GM19372 (cell line): Measurements from ENCODE around the gene C9orf50.

Experiments
- ATAC-seq: cut with Tn5 transposase; IDR thresholded peaks from one replicate; pipeline ENCODE4 v1.9.1; 2021; ENCODE audit warnings: mild to moderate bottlenecking, low read depth, moderate library complexity; ENCODE audit not compliant: unreplicated experiment

C9orf50 gene

DNA sequence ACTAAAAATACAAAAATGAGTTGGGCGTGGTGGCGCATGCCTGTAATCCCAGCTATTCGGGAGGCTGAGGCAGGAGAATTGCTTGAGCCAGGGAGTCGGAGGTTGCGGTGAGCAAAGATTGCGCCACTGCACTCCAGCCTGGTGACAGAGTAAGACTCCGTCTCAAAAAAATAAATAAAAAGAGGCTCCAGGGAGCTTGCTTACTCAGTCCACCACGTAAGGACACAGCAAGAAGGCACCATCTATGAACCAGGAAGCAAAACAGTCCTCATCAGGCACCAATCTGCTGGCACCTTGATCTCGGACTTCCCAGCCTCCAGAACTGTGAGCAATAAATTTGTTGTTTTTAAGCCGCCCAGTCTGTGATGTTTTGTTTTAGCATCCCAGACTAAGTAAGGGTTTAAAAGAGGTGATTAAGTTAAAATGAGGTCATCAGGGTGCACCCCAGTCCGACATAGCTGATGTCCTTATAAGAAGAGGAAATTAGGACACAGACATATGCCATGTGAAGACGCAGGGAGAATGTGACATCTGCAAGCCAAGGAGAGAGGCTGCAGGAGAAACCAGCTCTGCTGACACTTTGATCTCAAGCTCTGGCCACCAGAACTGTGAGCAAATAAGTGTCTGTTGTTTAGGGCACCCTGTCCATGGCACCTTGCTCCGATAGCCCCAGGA is 45.9 kb downstream of the C9orf50 start:
- no peak for ATAC-seq

DNA sequence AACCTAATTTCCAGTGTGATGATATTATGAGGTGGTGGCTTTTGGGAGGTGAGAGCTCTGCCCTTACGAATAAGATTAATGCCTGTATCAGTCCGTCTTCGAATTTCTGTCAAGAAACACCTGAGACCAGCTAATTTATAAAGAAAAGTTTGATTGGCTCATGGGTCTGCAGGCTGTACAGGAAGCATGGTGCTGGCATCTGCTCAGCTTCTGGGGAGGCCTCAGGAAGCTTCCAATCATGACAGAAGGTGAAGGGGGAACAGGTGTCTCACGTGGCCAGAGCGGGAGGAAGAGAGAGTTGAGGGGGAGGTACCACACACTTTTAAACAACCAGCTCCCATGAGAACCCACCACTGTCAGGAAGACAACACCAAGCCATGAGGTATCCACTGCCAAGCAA is 46.9 kb downstream of the C9orf50 start:
- no peak for ATAC-seq

DNA sequence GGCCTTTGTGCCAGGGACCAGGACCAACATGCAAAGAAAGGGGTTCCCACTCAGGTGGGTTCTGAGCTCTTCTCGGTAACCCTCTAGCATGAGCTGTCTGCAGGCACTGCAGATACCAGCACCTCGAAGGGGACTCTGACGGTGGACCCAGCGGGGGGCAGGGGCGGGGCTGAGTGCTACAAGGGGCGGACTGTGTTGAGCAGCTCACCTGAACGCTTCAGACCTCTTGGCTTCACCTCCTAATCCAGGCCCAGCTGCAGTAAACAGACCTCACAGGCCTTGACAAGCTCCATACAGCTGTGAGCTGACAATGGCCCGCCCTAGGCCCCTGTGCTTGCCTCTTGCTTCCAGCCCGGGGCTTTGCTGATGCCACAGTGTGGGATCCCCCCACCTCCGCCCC is 48.4 kb downstream of the C9orf50 start:
- no peak for ATAC-seq

- no peak for ATAC-seq
These were observed 48.9 kb downstream of the C9orf50 start for GRCh38 chr9:129572052-129572425.

GRCh38 chr9:129571298-129572051 is 49.4 kb downstream of the C9orf50 start:
- ATAC-seq, result no peak

DNA sequence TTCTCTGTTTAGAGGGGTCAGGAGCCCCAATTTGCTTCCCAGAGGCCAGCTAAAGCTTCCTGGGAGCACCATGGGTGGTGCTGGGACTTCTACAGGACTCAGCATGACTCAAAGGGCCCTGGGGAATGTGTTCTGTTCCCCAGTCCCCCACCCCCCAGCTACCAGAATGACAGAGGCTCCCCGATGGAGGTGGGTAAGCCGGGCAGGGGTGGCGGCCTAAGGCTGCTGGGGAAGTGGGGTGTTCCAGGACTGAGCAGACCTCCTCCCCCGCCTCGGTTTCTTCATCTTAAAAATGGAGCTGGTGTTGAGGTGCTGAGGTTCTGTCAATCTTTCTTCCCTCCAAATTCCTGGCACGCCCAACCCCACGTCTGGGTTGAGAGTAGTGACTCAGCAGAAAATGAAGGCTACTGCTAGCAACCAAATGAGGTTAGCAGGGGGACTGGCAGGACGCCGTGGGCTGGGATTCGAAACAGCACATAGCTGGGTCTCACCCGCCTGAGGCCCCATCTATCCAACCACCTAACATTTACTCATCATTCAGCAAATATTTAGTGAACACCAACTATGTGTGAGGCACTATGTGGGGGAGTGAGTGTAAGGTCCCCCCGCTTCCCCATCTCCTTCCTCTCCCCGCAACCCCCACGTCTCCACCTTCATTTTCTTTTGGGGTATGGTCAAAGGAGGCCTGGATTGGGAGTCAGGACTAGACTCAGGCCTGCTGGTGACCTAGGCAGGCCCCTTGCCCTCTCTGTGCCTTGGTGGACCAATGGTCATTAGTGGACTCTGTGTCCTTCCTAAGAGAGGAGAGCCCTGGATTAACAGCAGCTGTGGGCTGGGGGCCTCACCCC is 50.2 kb downstream of the C9orf50 start:
- ATAC-seq, result no peak

GRCh38 chr9:129569502-129570449 is 51.1 kb downstream of the C9orf50 start:
- no peak for ATAC-seq

- ATAC-seq, result no peak
These were observed 52.1 kb downstream of the C9orf50 start for GRCh38 chr9:129568560-129569501.

DNA sequence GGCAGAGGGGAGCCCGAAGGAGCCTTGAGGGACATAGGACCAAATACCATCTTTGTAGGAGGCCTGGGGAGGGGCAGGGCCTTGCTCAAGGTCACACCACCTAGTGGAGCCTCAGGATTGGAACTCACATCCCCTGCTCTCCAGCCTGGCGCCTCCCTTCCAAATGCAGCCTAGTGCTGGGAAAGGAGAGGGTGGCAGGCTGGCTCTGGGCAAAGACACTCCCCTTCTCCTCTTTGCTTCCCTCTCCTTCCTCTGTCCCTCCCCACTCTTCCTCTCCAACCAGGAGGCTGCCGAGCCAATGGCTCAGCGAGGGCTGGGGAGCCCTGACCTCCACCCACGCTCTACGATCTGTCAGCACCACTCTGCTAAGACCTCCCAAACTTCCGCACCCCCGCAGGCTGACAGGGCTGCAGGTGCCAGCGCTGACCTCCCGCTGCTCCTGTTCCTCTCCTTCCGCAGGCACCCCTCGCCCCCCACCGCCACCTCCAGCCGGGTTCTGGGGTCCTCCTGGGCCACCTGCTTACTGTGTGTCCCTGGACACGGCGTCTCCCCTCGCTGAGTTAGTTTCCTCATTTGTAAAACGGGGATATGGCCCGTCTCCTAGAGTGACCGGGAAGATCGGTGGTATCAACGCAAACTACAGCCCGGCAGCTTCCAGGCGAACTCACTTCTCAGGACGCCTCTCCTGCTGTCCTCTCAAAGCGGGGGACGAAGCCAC is 52.9 kb downstream of the C9orf50 start:
- no peak for ATAC-seq

- ATAC-seq, result no peak
These were observed 53.6 kb downstream of the C9orf50 start for GRCh38 chr9:129567329-129567728.

- no peak for ATAC-seq
These were observed 54.2 kb downstream of the C9orf50 start for GRCh38 chr9:129566563-129567266.

- no peak for ATAC-seq
These were observed 58.0 kb downstream of the C9orf50 start for GRCh38 chr9:129562917-129563316.

- ATAC-seq, result no peak
These were observed 58.4 kb downstream of the C9orf50 start for GRCh38 chr9:129562514-129562913.
